ENCODE data around the gene ELP2.

GRCh38 chr18:36215577-36215976 lies 85.9 kb downstream of the ELP2 start:
- no peak for TF ChIP-seq CTCF (IDR thresholded peaks at IDR 0.05)
- no peak for TF ChIP-seq POLR2A (IDR thresholded peaks at IDR 0.05)
- no peak for TF ChIP-seq POLR2AphosphoS5 (IDR thresholded peaks at IDR 0.05)
- no peak for TF ChIP-seq EP300 (IDR thresholded peaks at IDR 0.05; ENCODE audit: low read depth)
